Measurements from ENCODE around the gene UBQLN4.
A peak's percentile ranks its signal among the peaks of the same experiment; 100 is the strongest.
"Not testable (repeated sequence)": the region's sequence is repeated elsewhere in the genome, so short reads cannot be mapped to it uniquely, and the experiment has no call there.

Gene UBQLN4

GRCh38 chr1:156060937-156061636 lies 7.5 kb upstream of the UBQLN4 start, which contains the start of gene RAB25:
Gene RAB25 (plus strand): TSS chr1:156061160. CDS start chr1:156061401, 241 bp downstream.
- no peak for DNase-seq (ENCODE audit: low spot score)

DNA sequence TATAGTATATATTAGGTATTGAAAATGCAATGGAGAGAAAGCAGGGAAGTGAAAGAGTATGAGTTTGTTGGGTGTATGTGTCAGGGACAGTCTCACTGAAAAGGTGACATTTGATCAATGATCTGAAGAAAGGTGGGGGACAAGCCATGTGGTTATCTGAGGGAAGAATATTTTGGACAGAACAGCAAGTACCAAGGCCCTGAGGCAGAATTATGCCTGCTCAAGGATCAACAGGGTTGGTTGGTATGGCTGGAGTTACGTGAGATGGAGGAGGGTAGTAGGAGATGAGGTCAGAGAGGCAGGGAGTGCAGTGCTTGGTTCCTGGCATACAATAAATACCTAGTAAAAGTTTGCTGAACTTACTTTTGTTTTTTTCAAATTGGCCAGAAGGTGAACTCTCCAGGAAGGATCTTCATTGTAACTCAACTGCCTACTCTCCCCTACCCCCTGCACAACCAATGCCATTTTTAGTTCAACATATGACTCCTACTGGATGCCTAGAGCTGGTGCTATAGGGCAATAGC lies 2.8 kb upstream of the UBQLN4 start:
- DNase-seq (ENCODE audit: low spot score), result no peak

- no peak for DNase-seq (ENCODE audit: low spot score)
These were observed 1.9 kb upstream of the UBQLN4 start for GRCh38 chr1:156055281-156056048.

DNA sequence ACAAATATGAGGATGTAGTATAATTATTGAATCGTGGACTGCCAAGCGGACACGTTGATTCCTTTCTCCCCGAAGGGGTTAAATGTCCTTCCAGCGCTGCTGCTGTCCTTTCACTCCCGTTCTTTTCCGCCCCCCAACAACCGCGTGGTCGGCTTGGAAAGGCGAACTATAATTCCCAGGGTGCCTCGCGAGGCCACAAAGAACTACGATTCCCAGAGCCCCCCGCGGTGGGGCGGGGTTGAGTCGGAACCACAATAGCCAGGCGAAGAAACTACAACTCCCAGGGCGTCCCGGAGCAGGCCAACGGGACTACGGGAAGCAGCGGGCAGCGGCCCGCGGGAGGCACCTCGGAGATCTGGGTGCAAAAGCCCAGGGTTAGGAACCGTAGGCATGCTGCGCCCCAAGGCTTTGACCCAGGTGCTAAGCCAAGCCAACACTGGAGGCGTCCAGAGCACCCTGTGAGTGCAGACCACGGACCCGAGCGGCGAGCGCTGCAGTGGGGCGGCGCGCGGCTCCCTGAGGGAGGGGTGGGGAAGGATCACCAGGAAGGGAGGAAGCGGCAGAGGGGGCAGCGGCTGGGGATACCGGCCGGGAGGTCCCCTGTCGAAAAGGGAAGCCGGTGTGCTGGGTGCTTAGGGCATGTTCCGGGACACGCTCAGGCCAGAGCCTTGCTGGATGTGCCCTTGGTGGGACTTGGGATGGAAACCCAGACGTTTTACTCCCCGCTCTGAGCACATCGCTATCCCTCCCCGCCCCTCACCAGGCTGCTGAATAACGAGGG lies 1.1 kb upstream of the UBQLN4 start, which contains the start of gene LAMTOR2:
Gene LAMTOR2, plus strand, starts transcription at position 283 of the 781 bp plus-strand sequence. Its CDS starts 108 bp downstream, at position 391.
- DNase-seq (ENCODE audit: low spot score), result peak; percentile 94

- peak; percentile 59 for DNase-seq (ENCODE audit: low spot score)
These were observed 483 bp downstream of the UBQLN4 start for GRCh38 chr1:156052862-156053767.

DNA sequence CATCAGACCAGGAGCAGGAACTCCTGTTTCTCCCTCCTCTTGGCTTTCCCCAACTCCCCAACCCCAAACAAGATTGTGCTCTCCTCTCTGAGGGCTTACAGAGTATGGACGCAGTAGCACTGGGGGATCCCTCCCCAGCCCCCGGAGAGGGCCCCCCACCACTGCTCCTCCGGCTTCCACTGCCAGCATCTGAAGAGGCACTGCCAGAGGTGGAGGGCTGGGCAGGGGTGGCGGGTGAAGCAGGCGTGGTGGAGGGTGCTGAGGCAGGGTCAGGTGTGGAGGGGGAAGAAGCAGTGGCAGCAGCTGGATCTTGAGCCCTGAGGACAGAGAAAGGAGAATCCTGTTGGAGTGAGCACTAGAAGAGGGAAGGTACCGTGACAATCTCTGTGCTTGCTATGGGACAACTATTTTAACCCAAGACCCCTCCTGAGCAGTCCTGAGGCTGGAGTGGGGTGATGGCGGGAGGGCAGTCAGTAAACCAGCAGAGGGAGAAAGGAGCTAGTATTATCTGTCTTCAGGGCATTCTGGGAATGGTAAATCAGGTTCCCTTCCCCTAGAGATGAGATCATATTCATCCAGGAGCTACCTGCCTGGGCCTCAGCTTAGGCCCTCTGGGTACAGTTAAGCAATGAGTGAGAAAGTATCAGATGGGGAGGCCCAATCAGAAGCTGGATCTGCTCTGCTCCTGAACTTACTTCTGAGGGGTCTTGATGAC lies 2.4 kb downstream of the UBQLN4 start:
- DNase-seq (ENCODE audit: low spot score), result no peak

DNA sequence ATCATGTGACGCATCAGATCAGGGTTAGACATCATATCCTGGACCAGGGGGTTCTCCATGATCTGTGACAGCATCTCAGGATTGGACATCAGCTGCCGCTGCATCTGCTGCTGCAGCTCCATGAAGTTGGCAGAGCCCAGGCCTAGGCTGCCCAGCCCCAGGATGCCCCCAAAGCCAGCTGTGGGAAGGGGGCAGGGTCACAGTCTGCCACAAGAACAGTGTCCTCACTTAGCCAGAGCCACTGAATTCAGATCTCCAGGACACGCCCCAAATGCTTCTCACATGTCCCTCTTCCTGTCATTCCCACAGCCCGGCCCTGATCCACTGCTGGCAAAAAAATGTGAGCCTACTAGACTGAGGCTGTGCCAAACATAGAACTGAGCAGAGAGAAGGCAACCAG lies 3.2 kb downstream of the UBQLN4 start:
- DNase-seq (ENCODE audit: low spot score), result no peak

DNA sequence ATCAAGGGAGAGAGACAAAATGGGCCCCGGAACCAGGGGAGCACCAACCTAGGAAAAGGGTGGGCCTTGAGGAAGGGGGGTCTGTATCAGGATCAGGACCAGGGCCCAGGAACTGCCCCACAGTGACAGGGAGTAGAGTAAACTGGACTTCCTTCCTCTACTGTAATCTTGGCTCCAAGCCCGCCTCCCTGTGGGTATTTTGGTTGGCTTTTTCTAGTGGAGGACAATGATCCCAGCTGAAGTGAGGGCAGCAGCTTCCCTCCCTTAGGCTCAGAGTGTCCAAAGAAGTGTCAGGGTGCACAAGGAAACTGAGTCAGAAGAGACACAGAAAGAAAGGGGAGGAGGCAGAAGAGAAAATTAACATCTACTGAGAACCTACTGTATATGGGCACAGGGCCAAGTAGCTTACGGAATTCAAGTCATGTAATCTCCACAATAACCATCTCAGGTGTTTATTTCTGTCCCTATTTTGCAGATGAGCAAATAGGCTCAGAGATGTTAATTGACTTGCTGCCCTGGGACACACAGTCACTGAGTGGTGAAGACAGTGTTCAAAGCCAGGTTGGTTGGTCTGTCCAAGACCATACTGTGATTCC lies 4.8 kb downstream of the UBQLN4 start:
- no peak for DNase-seq (ENCODE audit: low spot score)

DNA sequence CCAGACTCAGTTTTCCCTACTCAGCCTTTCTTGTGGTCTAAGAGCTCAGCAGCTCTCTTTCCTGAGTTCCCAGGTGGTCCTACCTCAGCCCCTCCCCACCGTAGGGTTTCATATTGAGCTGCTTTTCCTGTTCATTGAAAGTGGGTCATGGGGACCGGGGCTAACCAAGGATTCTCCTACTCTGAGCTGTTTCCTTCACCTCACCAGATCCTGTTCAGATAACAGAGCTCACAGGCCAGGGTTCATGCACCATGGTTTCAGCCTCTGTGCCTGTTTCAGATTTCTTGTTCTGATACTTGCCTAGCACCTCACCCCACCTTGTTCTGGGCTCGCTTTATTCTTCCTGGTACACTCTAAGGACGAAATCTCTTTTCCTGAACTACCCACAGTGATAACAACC lies 8.5 kb downstream of the UBQLN4 start:
- no peak for DNase-seq (ENCODE audit: low spot score)

DNA sequence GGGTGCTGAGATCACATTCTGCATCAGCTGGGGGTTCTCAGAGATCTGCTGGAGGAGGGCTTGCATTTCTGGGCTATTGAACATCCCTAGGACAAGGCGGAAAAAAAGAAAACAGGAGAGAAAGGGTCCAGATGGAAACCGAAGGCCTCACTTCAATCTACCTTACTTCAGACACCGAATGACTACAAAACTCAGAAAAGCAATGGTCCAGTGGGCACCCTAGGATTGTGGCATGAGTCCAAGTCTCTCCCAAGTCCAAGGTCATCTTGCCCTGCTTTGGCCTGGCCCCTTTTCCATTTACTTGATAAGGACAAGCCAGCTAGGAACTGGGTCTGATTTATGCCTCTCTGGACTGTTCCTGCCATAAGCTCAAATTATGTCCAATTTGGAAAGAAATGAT lies 10.8 kb downstream of the UBQLN4 start:
- no peak for DNase-seq (ENCODE audit: low spot score)

GRCh38 chr1:156034991-156035390 lies 18.6 kb downstream of the UBQLN4 start:
- DNase-seq (ENCODE audit: low spot score), result not testable (repeated sequence)

- DNase-seq (ENCODE audit: low spot score), result no peak
These were observed 20.6 kb downstream of the UBQLN4 start for GRCh38 chr1:156033011-156033410.

- no peak for DNase-seq (ENCODE audit: low spot score)
These were observed 27.0 kb downstream of the UBQLN4 start for GRCh38 chr1:156026588-156026987.

GRCh38 chr1:156025876-156026275 lies 27.7 kb downstream of the UBQLN4 start:
- DNase-seq (ENCODE audit: low spot score), result no peak

- DNase-seq (ENCODE audit: low spot score), result no peak
These were observed 28.8 kb downstream of the UBQLN4 start for GRCh38 chr1:156024801-156025200.

DNA sequence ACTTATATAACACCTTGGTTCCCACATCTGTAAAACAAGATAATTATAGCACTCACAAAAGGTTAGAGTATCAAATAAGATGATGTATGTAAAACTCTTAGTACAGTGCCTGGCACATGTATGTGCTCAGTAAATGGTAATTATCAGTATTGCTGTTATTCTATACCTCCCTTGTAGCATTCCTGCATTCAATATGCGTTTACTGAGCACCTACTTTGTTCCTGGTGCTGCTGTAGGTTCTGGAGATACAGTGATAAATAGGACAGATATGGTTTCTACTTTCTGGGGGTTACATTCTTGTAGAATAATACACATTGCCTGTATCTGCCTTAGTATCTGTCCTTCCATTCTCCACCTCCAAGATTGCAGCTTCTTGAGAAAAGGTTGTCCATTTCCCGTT lies 31.6 kb downstream of the UBQLN4 start:
- DNase-seq (ENCODE audit: low spot score), result no peak

DNA sequence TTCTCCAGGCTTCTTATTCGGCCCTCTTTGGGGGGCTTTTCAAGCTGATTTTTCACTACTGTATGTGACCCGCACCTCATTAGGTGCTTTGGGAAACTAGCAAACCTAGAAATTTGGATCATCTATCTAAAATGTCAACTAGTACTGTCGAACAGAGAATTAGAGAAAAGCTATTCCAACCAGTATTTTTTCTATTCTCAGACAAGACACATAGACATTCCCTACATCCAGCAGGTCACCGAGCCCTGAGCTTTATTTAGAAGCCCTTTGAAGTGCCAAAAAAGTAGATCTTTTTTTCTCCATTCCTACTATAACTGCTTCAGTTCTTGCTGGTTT lies 32.5 kb downstream of the UBQLN4 start:
- DNase-seq (ENCODE audit: low spot score), result no peak

DNA sequence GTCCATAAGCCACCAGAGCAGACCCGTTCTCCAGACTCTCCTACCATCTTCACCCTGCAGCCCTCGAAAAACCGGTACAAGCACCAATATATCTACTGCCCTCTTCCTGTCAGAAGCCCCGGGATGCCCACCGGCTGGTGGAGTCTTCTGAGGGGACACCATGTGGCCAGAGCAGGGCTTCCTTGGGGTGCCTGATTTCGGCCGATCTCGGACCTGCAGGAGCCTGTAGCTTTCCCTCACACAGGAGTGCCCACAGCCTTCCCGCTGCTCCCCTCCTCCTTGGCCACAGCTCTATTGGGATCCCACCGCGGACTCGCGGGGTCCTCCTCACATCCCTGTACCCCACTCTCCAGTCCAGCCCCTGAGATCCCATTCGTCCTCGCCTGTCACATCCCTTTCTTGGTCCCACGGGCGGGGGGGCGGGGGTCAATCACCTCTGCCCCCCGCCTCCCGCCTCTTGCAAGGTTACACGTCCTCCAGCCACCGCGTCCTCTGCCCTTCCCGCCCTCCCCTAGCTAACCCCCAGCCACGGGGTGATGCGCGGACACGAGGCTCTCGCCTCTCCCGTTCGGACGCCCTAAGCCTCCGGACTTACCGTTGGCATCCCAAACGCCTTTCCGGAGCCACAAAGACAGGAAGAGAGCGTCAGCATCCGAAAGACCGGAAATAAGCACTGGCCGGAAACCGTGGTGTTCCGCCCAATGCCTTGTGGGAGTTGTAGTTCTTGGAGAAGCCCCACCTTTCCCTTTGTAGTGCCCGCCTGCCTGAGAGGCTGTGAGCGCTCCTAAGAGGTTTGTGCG lies 33.1 kb downstream of the UBQLN4 start, which contains the start of gene SSR2:
Gene SSR2, minus strand, starts transcription at position 659 of the 800 bp plus-strand sequence. CDS start 784 bp downstream, outside the sequence.
- peak; percentile 90 for DNase-seq (ENCODE audit: low spot score)

DNA sequence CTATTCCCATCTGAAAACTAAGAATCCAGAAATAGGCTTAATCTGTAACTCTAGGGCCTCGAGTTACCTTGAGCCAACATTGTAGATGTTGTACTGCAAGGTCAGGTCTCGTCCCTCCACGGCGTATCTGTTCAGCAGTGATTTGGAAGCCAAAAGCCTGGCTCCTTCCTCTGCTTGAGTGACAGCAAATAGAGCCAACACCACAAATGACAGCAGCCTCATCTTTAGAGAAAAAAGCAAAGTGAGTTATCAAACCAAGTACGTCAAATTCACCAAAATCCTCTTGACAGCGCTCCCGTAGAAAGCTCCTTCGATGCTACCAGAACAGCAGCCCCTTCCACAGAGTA lies 33.7 kb downstream of the UBQLN4 start:
- DNase-seq (ENCODE audit: low spot score), result no peak
